Ishikawa (cell line): ENCODE results near the gene OR9A2.

Experiments used
- CEBPB ChIP-seq: IDR thresholded peaks from 2 replicates; pipeline ENCODE4 v1.6.1; 2012
- CREB1 ChIP-seq: IDR thresholded peaks from 2 replicates; pipeline ENCODE4 v1.6.1; 2012; ENCODE audit warnings: low read depth
- EGR1 ChIP-seq: IDR thresholded peaks from 2 replicates; pipeline ENCODE4 v1.6.1; 2012
- EP300 ChIP-seq: IDR thresholded peaks from 2 replicates; pipeline ENCODE4 v1.6.1; 2012; ENCODE audit warnings: borderline replicate concordance
- FOXM1 ChIP-seq: IDR thresholded peaks from 2 replicates; pipeline ENCODE4 v1.6.1; 2012; ENCODE audit warnings: low read depth, borderline replicate concordance
- MAX ChIP-seq: IDR thresholded peaks from 2 replicates; pipeline ENCODE4 v1.6.1; 2012
- NFIC ChIP-seq: IDR thresholded peaks from 2 replicates; pipeline ENCODE4 v1.6.1; 2012
- RAD21 ChIP-seq: IDR thresholded peaks from 2 replicates; pipeline ENCODE4 v1.6.1; 2012; ENCODE audit warnings: low read depth
- REST ChIP-seq: IDR thresholded peaks from 2 replicates; pipeline ENCODE4 v1.6.1; 2012; ENCODE audit warnings: low read depth, mild to moderate bottlenecking
- TAF1 ChIP-seq: IDR thresholded peaks from 2 replicates; pipeline ENCODE4 v1.6.1; 2012; ENCODE audit warnings: low read depth, mild to moderate bottlenecking
- TCF12 ChIP-seq: IDR thresholded peaks from 2 replicates; pipeline ENCODE4 v1.6.1; 2012; ENCODE audit warnings: low read depth
- TEAD4 ChIP-seq: IDR thresholded peaks from 2 replicates; pipeline ENCODE4 v1.6.1; 2012
- USF1 ChIP-seq: IDR thresholded peaks from 2 replicates; pipeline ENCODE4 v1.6.1; 2012
- YY1 ChIP-seq: IDR thresholded peaks from 2 replicates; pipeline ENCODE4 v1.6.1; 2012; ENCODE audit warnings: low read depth
- ZBTB7A ChIP-seq: IDR thresholded peaks from 2 replicates; pipeline ENCODE4 v1.6.1; 2012; ENCODE audit warnings: low read depth

The OR9A2 gene

GRCh38 chr7:143013473-143013872 is 13.5 kb downstream of the OR9A2 start:
- TF ChIP-seq USF1 (no peak), CEBPB (no peak), MAX (no peak), EGR1 (no peak), NFIC (no peak), RAD21 (no peak), ZBTB7A (no peak)

- TF ChIP-seq EP300, result no peak
Observed at GRCh38 chr7:143012409-143012808, 14.5 kb downstream of the OR9A2 start.

GRCh38 chr7:143012001-143012400 is 14.9 kb downstream of the OR9A2 start:
- TF ChIP-seq USF1, result no peak
- TF ChIP-seq CREB1, result no peak
- no peak for TF ChIP-seq REST
- no peak for TF ChIP-seq NFIC
- TF ChIP-seq EP300, result no peak
- TF ChIP-seq YY1, result no peak
- no peak for TF ChIP-seq TEAD4
- TF ChIP-seq EGR1, result no peak
- TF ChIP-seq ZBTB7A, result no peak

GRCh38 chr7:143008007-143008901 is 18.7 kb downstream of the OR9A2 start:
- TF ChIP-seq RAD21 (peak; percentile 95), EGR1 (no peak), MAX (0 out of 2 replicates have a peak, but pooled peaks have one; percentile 24), FOXM1 (no peak)

GRCh38 chr7:143005632-143006260 is 21.2 kb downstream of the OR9A2 start:
- TF ChIP-seq MAX (no peak), CEBPB (no peak), RAD21 (no peak), TAF1 (no peak), TCF12 (no peak), ZBTB7A (no peak), EP300 (no peak), CREB1 (no peak), USF1 (no peak), FOXM1 (no peak), EGR1 (no peak), YY1 (no peak), NFIC (no peak)

GRCh38 chr7:143003393-143004051 is 23.4 kb downstream of the OR9A2 start:
- no peak for TF ChIP-seq USF1
- TF ChIP-seq NFIC, result no peak
- TF ChIP-seq TEAD4, result no peak
- TF ChIP-seq MAX, result no peak
- TF ChIP-seq CREB1, result no peak
- no peak for TF ChIP-seq CEBPB
- TF ChIP-seq REST, result no peak
- no peak for TF ChIP-seq TCF12
- peak; percentile 60 for TF ChIP-seq RAD21
- TF ChIP-seq EP300, result no peak
- TF ChIP-seq FOXM1, result no peak
- no peak for TF ChIP-seq EGR1
- peak; percentile 80 for TF ChIP-seq YY1
- no peak for TF ChIP-seq ZBTB7A
